Activated naive CD8-positive, alpha-beta T cell treated with anti-CD3 and anti-CD28 coated beads, Interleukin-2, amount 50 U/mL, for 16 hours (primary cell): ENCODE results near the gene DYSF.

ENCODE experiments used
- DNase-seq: peaks from one replicate; pipeline ENCODE4 v3.0.0-alpha.2; 2020; ENCODE audit warnings: low read depth, low spot score

DYSF gene

DNA sequence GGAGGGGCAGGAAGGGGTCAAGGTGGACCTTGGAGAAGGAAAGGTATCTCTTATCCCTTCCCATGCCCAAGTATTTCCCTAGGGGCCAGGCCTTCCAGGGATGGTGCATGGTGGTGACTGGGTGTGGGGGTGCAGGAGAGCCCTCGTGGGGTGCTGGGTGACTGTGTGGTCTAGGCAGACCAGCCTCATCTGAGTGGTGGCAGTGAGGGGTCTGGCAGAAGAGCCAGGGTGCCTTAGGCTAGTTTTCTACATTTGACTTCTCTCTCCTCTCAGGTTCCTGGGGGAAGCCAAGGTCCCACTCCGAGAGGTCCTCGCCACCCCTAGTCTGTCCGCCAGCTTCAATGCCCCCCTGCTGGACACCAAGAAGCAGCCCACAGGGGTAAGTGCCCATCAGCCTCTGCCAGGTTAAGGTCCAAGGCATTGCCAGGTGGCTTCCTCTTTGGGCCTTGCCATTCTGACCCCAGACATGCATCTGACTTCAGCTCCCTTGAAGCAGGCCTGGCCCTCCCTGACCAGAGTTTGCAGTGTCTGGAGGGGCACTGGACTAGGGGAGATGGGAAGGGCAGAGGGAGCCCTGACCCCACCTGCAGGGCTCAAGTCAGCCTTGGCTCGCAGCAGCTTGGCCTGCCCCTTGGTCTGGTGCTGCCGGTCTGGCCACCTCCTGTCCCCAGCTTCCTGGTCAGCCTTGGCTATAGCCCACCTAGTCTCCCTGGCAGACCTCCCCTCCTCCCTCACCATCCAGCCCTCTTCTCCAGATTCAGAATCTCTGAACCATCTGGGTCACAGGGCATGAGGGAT is 49.8 kb downstream of the DYSF start:
- DNase-seq, result no peak

GRCh38 chr2:71503837-71504236 is 50.5 kb downstream of the DYSF start:
- no peak for DNase-seq

DNA sequence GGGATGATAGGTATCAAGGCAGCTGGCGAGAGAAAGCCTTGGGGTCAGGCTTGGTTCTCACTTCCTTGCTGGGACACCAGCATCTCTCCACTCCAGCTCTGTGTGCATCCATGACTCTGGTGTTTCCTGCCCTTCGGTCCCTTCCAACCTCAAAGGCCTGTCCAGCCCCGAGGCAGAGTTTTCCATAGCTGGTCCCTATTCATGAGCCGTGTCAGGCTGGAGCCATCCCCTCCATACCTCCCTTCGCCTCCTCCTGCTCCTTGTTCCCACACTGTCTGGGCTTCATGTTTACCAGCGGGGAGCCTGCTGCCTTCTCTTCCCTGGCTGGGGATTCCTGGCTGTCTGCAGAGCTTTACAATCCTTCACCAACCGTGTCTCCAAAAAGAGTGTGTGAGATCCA is 51.2 kb downstream of the DYSF start:
- DNase-seq, result no peak

- no peak for DNase-seq
These were observed 51.9 kb downstream of the DYSF start for GRCh38 chr2:71505086-71505769.

GRCh38 chr2:71505770-71506140 is 52.4 kb downstream of the DYSF start:
- DNase-seq, result no peak

- DNase-seq, result no peak
These were observed 53.1 kb downstream of the DYSF start for GRCh38 chr2:71506222-71507153.

GRCh38 chr2:71507476-71507875 is 54.1 kb downstream of the DYSF start:
- no peak for DNase-seq

DNA sequence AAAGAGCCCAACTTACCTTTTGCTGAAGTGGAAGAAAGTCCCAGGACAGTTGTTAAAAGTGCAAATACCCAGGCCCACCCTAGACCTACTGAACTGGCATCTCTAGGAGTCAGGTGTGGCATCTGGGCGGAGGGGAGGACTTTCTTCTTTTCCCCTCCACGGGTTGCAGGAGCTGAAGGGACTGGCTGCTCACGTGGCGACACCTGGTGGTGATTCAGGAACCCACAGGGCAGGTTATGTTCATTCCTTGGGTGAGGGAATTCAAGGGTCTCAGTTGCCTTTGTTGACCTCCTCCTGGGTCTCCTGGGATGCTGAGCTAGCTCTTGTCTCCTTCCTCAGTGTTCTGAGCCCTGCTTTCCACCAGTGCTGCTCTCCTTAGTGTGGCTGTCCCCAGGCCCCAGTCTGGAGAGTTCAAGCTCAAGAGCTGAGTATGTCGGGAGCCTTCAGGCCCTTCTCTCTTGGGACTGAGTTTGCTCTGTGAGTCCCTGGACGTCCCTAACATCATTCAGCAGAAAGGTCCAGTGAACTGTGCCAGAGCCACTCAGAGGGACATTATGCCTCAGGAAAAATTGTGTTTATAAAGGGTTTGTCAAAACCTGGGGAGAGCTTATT is 56.9 kb downstream of the DYSF start:
- peak; percentile 57 for DNase-seq

GRCh38 chr2:71510938-71511337 is 57.6 kb downstream of the DYSF start:
- DNase-seq, result no peak

- DNase-seq, result no peak
These were observed 58.4 kb downstream of the DYSF start for GRCh38 chr2:71511776-71512175.

- no peak for DNase-seq
These were observed 59.0 kb downstream of the DYSF start for GRCh38 chr2:71512386-71512785.

DNA sequence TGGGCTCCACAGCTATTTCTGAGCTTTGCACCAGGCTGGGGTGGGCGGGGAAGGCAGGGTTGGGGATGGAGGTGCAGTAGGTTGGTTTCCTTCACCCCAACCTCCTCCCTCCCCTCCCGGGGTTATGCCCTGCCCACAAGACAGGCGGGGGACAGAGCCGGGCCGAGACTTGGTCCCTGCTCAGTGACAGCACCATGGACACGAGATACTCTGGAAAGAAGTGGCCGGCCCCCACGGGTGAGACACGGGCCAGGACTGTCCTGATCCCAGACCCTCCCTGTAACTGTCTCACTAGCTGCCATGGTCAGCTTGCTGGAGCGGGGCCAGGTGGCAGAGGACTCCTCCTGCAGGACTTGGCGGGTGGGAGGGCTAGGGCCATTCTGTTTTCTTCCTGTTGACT is 59.7 kb downstream of the DYSF start:
- DNase-seq, result no peak

- DNase-seq, result no peak
These were observed 60.4 kb downstream of the DYSF start for GRCh38 chr2:71513721-71514120.

GRCh38 chr2:71516253-71516888 is 63.0 kb downstream of the DYSF start:
- no peak for DNase-seq

DNA sequence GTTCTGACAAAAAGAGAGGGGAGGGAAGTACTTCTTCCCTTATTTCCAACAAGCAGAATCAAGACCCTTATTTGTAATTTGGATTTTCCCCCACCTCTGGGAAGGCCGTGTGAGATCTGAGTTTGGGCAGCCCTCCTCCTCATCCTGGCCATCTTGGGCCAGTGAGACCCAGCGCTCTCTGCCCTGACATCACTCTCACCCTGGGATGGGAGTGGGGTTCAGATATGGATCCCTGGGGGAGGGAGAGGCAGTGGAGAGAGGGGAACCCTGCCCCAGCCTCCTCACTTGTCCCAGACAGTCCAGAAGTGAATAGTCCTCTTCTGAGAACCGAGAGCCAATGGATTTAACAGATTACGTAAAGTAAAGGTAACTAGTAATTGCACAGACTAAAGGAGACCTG is 64.5 kb downstream of the DYSF start:
- no peak for DNase-seq

DNA sequence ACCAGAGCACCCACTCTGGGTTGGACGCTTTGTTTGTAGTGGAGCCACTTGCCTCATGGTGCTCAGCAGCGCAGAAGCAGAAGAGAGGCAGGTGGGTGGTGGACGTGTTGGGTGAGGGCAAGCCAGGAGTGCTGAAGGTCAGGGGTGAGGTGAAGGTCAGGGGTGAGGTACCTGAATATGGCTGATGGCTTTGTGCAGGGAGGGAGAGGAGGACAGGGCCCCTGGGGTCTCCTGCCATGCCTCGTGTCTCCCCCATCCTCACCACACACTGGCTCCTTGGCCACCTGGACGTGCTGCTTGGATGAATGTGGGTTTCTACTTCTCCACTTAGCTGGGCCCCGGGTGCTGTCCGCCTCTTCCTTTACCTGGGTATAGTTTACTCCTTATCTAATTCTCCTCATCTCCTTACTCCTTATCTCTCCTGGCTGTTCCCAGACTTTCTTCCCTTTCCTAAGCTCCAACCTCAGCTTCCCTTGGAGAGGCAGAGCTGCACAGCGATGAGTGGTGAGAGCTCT is 68.1 kb downstream of the DYSF start:
- DNase-seq, result no peak

DNA sequence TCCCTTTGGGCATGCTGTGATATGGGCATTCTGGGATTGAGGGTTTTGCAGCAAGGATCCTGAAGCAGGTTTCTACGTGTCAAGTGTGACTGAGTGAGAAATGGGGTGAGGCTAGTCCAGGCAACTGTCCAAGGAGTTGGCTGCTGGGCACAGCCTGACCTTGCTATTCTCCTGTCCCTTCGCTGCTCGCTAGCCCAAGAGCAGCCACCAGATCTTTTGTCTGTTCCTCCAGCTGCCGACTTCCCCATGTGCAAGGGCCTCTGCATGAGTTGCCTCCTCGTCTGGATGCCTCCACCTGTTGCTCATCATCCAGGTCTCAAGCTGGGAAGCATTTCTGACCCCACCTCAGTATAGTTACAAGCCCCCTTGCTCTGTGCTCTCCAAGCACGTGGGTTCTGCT is 71.1 kb downstream of the DYSF start:
- DNase-seq, result no peak

GRCh38 chr2:71526141-71526540 is 72.8 kb downstream of the DYSF start:
- no peak for DNase-seq

- no peak for DNase-seq
These were observed 73.6 kb downstream of the DYSF start for GRCh38 chr2:71526975-71527374.

DNA sequence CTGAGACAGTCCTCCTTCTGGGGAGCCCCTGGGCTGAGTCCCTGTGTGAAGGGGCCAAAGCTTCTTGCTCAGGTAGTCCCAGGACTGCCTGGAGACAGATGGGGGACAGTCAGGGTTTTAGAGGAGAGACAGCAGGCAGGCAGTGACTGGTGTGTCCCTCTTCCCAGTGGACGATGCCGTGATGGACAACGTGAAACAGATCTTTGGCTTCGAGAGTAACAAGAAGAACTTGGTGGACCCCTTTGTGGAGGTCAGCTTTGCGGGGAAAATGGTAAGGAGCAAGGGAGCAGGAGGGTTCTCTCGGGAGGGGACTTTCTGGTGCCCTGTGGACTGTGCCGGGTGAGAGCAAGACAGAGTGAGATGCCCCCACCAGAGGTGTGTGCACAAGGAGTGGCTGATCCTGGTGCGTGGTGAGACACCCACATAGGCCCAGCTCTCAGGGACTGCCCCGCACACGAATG is 74.8 kb downstream of the DYSF start:
- DNase-seq, result no peak

DNA sequence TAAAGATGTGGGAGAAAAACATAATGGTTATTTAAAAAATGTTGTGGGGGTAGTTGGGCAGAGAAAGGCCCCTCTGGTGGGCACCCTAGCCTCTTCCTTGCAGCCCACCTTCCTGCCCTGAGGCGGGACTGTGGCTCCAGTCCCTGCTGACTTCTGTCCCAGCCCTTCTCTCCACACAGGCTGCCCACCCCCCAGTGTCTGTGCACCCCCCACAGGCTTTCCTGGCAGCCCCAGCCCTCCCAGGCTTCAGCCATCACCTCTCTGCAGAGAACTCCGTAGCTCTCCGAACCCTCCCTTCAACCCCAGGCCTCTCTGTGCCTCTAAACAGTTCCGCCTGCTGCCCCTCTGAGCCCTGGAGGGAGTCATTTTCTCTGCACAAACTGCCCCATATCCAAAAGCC is 75.4 kb downstream of the DYSF start:
- DNase-seq, result no peak
